ENCODE results near the gene USP49. TPM values are rescaled to one million over a fixed set of nuclear protein-coding genes. Genes with fewer than 3 reads are reported as not detected.
A peak's percentile ranks its signal among the peaks of the same experiment; 100 is the strongest.
"Not testable (repeated sequence)": the region's sequence is repeated elsewhere in the genome, so short reads cannot be mapped to it uniquely, and the experiment has no call there.

USP49 gene
- total RNA-seq, 1 donor from 2014 or later = 8.3 TPM

GRCh38 chr6:41814629-41815028 is 80.5 kb downstream of the USP49 start:
- no peak for DNase-seq (ENCODE audit: low spot score)

GRCh38 chr6:41813956-41814355 is 81.2 kb downstream of the USP49 start:
- DNase-seq (ENCODE audit: low spot score) = no peak

- no peak for DNase-seq (ENCODE audit: low spot score)
Observed at GRCh38 chr6:41813469-41813868, 81.7 kb downstream of the USP49 start.

GRCh38 chr6:41811946-41812345 is 83.2 kb downstream of the USP49 start:
- not testable (repeated sequence) for DNase-seq (ENCODE audit: low spot score)

- DNase-seq (ENCODE audit: low spot score) = no peak
Observed at GRCh38 chr6:41811095-41811494, 84.1 kb downstream of the USP49 start.

- no peak for DNase-seq (ENCODE audit: low spot score)
Observed at GRCh38 chr6:41805830-41806774, 89.1 kb downstream of the USP49 start.

- no peak for DNase-seq (ENCODE audit: low spot score)
Observed at GRCh38 chr6:41801380-41801779, 93.8 kb downstream of the USP49 start.

GRCh38 chr6:41799559-41799911 is 95.6 kb downstream of the USP49 start:
- no peak for DNase-seq (ENCODE audit: low spot score)

- no peak for DNase-seq (ENCODE audit: low spot score)
Observed at GRCh38 chr6:41798901-41799558, 96.1 kb downstream of the USP49 start.

- no peak for DNase-seq (ENCODE audit: low spot score)
Observed at GRCh38 chr6:41796474-41796873, 98.7 kb downstream of the USP49 start.

GRCh38 chr6:41791984-41792383 is 103.2 kb downstream of the USP49 start:
- no peak for DNase-seq (ENCODE audit: low spot score)

- DNase-seq (ENCODE audit: low spot score) = no peak
Observed at GRCh38 chr6:41791305-41791704, 103.9 kb downstream of the USP49 start.

- DNase-seq (ENCODE audit: low spot score) = no peak
Observed at GRCh38 chr6:41790045-41790444, 105.1 kb downstream of the USP49 start.

GRCh38 chr6:41789390-41789724 is 105.8 kb downstream of the USP49 start:
- DNase-seq (ENCODE audit: low spot score) = no peak

GRCh38 chr6:41787219-41787917 is 107.8 kb downstream of the USP49 start, which contains the start of gene TOMM6:
TOMM6 (plus strand) TSS chr6:41787694; CDS start chr6:41787698, 4 bp downstream.
- DNase-seq (ENCODE audit: low spot score) = peak; percentile 99

GRCh38 chr6:41786451-41787218 is 108.5 kb downstream of the USP49 start:
- DNase-seq (ENCODE audit: low spot score) = peak; percentile 98

GRCh38 chr6:41785689-41786450 is 109.3 kb downstream of the USP49 start:
- DNase-seq (ENCODE audit: low spot score) = no peak

GRCh38 chr6:41785254-41785653 is 109.9 kb downstream of the USP49 start:
- DNase-seq (ENCODE audit: low spot score) = no peak

GRCh38 chr6:41784581-41785171 is 110.5 kb downstream of the USP49 start:
- no peak for DNase-seq (ENCODE audit: low spot score)
